Measurements from ENCODE around the gene UTP11.

Gene UTP11

DNA sequence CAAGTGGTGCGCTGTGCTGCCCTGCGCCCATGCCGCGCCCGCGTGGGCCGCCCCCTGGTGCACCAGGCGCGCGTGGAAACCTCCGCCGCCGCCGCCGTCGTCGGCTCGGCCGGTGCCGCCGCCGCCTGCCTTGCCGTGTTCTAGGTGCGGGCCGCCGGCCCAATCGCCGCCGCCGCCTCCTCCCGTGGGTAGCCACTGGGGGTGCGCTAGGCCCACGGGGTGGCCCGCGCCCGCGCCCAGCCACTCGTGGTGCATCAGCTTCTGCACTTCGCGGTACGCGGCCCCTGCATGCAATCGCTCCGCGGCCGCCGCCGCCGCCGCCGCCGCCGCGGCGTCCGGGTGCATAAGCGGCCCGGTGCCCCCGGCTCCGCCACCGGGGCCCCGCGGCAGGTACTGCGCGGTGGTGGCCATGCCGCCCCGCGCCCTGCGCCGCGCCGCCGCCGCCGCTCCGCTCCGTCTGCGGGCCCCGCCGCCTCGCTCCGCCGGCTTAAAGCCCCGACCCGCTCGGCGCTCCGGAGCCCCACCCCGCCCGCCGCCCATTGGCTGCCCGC is 33.9 kb downstream of the UTP11 start, which contains the start of gene POU3F1:
TSS of gene POU3F1 (minus strand) at position 461 of the 551 bp plus-strand sequence. CDS start at position 411, 50 bp downstream.
- no peak for DNase-seq (ENCODE audit: low spot score)

DNA sequence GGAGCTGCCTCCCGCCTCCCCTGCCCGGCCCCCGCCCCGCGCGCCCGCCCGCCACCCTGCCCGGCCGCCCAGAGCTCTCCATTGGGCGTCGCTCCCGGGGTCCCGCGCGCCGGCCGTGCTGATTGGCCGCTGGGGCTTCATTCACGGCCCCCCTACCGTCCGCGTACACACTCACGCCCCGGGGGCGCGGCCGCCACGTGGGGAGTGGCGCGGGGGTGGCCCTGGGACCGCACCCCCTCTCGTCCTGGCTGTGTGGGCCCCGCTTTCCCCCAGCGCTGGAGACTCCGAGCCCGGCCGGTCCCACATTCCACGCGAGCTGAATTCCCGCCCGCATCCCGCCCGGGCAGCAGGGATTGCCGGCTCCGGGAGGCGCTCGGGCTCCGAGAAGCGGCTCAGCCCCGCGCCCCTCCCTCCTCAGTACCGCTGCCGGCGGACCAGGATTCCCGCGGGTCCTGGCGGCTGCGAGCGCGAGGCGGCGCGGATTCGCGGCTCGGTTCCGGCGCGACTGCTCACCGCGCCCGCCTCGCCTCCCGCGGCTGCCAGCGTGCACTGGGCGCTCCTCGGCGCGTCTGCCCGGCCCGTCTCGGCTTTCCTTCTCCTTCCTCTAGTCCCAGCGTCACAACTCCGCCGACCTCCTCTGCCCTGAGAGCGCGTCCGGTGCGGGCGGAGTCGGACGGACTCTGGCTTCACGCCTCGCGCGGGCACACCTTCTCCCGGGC is 34.5 kb downstream of the UTP11 start:
- DNase-seq (ENCODE audit: low spot score), result peak; percentile 73

DNA sequence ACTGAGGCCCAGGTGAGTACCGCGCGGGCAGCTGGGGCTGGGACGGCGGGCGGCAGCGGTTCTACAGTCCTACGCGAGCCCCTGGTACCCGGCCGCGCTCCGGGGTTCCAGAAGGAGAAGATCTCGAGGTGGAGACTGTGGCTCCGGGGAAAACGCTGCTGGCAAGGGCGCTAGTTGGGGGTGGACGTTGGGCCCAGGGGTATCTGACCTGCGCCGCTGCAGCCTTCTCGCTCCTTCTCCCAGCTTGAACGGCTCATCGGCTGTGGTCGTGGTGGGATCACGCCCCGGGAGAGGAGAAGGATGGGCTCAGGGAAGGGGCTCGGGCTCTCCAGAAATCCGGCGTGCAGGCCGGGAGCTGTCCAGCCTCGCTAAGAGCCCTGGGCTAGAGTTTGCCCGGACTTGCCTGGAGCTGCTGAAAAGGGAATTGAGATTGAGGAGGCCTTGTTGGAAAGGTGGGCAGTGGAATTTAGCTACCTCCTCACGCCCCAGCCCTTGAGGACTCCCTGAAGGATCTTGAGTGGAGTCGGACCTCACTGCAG is 35.1 kb downstream of the UTP11 start:
- no peak for DNase-seq (ENCODE audit: low spot score)

DNA sequence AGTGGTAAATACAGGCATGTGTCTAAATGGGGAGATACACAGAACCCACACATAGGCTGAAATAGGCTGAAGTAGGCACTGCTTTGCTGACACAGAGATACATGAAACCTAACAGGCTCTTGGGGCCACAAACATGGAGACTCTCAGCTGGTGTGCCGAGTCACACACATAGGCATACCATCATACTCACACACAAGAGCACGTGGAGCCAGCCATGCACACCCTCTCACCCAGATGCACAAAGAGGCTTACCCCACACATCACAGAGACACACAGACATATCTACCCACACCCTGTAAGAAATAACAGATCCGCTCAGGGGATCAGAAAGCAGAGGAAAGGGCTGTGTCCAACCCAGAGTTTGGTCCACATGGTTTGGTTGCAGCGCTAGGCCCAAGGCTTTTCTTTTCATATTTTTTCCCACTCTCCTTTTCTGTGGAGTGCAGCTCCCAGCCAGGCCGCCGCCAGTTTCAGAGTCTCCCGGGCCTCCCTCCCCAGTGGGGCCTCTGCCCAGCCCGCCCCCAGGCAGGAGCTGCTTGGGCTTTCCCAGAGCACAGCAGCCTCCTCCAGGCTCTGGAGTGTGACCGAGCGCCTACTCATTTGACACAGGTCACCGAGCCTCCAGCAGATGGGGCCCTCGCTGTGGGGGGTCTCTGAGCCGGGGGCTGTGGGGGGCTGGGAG is 38.0 kb downstream of the UTP11 start:
- DNase-seq (ENCODE audit: low spot score), result no peak

DNA sequence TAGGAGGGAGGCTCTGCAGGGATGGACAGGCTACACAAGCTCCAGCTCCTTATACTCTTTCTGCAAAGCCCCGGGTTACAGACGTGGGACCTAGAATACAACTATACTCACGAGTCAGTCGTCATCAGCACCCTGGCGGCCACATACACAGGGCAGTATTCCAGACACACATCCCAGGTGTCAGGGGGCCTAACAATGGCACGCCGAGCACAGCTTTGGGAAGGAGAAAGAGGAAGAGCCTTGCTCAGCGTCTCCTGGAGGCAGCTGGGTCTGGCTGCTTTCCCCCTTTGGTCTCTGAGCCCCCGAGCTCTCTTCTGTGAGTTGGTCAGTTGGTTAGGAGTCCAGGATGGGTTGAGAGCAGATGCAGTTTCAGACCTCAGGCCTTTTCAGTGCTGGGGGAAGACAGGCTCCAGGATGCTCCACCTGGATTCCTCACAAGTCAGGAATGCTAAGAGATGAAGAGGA is 38.6 kb downstream of the UTP11 start:
- no peak for DNase-seq (ENCODE audit: low spot score)

DNA sequence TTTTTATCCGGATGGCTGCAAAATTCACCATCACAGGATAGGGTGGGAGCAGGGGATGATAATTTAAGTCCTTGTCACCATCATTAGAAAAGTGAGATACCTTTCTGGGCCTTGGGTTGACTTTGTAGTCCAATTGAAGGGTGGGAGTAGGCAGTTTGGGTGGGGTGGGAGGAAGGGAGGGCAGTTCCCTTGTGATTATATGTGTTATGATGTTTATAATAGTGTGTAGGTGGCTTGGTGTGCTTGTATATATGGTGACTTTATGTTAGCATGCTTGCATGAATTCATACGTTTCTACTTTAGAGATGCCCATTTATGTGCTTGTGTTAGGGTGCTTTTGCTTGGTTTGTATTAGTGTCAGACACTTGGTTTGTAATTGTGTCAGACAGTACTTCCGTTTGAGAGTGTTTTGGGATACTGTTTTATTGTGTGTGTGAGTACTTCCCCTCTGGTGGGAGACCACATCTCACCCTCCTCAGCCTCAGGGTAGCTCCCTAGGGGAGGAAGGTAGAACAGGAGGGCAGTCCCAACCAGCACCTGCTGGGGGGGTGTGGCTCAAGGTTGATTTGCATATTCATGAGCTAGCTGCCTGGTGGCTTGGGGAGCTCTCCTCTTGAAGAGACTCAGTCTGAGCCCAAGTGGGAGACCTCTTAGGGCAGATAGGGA is 40.3 kb downstream of the UTP11 start:
- no peak for DNase-seq (ENCODE audit: low spot score)

DNA sequence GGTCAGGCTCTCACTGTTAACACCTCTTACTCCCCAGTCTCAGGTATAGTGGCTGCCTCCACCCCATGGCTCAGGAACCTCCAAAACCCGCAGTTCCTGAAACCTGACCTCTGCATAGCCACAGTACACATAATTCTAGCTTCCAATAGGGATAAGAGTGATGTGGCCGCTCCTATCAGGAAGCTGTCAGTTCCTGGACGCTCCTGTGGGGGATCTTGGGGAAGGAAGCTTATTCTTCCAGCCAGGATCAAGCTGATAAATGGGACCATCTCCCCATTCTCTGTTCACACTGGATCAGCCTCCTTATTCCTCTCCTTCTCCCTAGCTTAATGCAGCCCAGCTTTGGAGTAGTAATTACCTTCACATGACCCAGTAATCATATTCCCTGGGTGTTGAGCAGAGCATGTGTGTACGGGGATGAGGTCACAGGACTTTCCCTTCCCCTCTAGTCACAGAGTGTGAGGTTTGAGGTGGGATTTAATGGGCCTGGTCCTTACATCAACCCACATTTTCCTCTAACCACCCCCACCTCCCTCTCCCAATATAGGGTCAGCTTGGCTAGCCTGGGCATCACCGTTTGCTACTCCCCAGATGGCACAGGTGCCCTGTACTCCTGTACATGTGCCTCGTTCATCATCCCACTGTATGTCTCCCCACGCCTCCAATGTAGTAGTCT is 41.0 kb downstream of the UTP11 start:
- DNase-seq (ENCODE audit: low spot score), result no peak

DNA sequence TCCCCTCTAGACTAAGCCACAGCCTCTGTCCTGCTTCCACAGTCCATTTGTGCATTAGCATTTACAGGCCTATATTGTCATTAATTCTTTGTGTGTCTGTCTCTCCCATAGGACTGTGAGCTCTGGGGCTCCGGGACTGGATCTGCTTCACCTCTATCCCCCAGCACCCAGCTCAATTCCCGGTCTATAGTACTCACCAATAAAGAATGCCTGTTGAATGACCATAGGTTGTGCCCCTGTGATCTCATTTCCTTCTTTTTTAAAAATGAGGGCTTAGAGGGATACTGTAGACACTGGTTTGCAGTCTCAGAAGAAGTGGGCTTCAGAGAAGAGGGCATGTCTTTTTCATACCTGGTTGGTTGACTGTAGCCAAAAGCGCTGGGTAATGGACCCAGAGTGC is 42.9 kb downstream of the UTP11 start:
- DNase-seq (ENCODE audit: low spot score), result no peak

DNA sequence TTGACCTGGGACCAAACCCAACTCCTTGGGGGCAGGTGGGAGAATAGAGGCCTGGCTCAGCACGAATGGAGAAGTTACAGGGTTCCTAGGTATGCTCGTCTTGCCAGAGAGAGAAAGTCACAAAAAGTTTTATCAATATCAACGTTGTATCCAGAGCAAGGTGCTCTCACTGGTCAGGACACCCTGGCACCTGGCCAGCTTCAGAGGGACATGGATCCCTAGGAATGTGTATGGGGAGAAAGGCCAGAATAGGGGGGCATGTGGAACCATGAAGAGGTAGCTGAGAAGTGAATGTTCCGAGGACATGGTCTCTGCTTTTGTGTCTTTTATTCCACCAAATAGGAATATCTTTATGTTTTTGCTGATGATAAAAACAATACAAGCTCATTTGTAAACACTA is 43.4 kb downstream of the UTP11 start:
- no peak for DNase-seq (ENCODE audit: low spot score)

DNA sequence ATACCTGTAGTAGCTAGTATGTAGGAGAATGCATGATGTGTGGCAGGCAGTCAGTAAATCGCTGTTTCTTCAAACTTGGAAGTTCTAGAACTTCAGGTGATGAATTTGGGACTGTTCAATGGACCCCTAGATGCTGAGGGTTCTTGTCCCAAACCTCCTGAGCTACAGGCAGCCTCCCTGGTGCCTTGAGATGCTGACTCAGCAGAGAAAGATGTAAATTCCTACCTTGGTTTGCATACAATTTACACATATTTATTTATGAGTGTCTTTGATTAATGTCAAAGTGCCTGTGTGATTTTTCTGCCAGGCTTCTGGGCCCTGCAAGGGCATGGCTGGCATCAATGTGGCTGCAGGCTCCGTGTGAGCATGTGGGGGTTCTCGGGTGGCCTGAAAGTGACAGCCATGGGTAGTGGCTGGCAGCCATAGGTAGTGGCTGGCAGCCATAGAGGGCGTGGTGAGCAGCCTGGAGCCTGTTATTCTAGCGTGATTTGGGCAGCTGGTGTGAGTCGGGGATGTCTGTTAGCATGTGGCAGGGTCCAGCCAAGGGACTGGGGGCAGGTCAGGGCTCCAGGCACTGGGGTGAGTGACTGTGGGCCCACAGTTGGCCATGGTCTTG is 47.2 kb downstream of the UTP11 start:
- no peak for DNase-seq (ENCODE audit: low spot score)

DNA sequence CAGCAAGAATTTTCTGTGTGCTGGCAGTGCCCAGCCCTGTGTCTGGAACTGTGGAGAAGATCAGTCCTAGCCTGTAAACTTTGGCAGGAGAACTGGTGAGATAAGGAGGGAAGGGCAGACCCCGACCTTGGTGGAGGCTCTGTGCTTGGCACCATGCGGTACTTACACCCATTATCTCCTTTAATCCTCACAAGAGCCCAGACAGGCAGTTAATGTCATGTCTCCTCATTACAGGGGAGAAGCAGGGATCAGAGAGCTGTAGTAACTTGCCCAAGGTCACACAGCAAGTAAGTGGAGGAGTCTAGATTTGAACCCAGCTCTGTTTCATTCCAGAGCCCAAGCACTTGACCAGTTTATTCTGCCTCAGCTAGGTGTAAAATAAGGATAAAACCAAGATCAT is 48.0 kb downstream of the UTP11 start:
- no peak for DNase-seq (ENCODE audit: low spot score)

DNA sequence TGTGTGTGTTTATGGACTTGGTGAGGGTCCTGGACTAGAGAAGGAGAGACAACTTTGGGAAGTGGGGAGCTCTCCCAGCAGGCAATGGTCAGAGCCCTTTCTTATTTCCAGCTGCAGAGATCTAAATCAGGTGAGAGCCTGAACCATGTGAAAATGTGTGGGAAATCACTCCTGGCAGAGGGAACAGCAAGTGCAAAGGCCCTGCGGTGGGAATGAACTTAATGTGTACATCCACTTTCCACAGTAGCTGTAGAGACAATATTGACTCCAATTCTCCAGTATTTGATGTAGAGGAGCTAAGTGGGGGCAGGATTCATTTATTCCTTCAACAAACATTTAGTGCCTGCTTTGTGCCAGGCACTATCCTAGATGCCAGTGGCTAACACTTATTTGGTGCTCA is 48.8 kb downstream of the UTP11 start:
- DNase-seq (ENCODE audit: low spot score), result no peak

DNA sequence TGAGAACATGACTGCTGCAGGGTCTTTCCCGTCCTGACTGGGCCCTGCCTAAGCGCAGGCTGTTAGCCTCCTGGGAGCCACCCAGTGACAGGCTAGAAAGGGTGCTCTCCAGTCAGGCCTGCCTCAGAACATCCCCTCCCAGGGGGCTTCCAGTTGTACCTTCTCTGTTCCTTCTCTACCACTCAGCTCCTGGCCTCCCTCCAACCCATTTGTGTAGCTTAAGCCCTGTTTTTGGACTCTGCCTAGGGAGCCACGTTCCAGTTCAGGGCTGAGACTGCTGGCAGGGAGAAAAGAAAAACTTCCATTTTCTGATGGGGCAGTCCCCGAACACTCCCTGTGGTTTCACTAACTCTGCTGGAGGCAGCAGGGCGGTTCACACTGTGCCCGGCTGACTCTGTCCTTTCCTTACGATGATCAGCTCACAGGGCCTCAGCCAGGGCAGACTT is 49.4 kb downstream of the UTP11 start:
- DNase-seq (ENCODE audit: low spot score), result no peak

DNA sequence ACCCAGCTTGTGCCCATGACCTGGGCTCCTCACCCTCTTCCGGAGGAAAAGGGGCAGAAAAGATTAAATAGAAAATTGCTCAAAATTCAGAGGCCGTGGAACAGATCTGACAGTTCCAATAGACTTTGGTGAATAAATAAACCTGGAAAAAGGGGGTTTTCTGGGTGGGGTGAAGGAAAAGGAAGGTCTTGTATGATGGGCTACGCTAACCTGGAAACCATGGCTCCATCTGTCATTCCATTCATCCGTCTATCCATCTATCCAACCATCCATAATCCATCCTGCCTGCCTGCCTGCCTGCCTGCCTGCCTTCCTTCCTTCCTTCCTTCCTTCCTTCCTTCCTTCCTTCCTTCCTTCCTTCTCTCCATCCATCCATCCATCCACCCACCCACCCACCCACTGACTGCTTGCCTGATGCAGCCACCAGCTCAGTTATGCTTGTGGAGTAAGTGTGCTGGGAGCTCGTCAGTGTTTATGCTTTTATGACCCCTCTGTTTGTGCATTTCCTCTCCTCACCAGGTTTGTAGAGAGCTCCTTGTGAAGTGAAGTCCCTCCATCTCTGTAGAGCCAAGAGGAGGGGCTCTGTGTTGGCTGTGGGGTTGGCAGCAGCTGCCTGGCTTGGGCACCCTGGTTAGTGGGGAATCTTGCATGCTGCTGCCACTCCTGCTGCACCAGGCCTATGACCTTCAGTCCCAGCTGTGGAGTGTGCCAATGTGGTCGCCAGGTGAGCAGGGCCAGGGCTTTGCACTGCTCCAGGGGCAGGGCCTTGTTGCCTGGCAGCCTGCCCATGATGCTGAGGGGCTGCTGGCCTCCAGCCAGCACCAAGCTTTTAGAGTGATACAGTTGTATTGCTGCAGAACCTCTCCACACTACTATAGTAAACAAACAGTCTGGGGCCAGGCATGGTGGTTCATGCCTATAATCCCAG is 50.1 kb downstream of the UTP11 start:
- DNase-seq (ENCODE audit: low spot score), result no peak

DNA sequence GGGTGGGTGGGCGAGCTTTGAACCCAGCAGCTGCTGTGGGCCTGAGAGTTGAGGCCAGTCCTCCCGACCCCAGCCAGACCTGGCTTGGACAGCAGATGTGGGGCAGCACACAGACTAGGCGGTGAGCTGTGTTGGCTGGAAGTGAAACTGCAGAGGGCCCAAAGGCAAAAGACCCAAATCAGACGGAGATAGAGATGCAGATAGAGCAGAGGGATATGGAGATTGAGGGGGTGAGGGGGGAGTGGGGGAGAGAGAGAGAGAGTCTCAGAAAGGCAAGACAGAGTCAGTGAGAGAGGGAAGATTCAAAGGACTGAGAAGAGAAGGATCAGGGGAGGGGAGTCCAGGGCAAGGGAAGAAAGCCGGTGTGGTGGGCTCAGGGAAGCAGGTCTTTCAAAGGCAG is 51.1 kb downstream of the UTP11 start:
- DNase-seq (ENCODE audit: low spot score), result no peak

DNA sequence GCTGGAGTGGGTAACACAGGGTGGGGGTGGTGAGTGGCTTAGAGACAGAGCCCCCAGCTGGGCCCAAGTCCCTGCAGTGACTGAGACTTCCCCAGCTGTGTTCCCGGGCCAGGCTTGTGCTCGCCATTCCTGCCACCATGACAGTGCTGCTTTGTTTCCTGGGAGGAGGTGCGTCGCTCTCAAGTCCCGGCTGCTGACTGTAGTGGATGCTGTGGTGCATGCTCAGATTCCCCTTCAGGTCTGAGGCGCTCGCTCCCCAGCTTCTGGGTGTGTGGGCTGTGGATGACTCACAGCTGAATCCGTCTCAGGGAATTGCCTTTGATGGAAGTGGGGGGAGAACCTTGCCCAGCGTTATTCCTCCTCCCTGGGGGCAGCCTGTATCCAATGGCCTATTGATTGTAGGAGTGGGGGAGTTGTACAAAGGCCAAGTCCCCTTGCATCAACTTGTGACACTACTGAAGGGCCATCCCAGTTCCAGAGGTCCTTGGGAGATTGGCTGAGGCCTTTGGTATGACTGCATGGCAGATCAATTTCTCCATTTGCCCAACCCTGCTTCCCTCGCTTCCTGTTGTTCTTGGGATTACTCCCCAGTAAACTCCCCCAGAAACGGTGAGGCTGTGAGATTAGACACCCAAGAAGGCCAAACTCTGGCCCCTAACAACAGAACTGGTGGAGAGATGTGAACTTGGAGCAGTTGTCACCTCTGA is 51.8 kb downstream of the UTP11 start:
- no peak for DNase-seq (ENCODE audit: low spot score)

DNA sequence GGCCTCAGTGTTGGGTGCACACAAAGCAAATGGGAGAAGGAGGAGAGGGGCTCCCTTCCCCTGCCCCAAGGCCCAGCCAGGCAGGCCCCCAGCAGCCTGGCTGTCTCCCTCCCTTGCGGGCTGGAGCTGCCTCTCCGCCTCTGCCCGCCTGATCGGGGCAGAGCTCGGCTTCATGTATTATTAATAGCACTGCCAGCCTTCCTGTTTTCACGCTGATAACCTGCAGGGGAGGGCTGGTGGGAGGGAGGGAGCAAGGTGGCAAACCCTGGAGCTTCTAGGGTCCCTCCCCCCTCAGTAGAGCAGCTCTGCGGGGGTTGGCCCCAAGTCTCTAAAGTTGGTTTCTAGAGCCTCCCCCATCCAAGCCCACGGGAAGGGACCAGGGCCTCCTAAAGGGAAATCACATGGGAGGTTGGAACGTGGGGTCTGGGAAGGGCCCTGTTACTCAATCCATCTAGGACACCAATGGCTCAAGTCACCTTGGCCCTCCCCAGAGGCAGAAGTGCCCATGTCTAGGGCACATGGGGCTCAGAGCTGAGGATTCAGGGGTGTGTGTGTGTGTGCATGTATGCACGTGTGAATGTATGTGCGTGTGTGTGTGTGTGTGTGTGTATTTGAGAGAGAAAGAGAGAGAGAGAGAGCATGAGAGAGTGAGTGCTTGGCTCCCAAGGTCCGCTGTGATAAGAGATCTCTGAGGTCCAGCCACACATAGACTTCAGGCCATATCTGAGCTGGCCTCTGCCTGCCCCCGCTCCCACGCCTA is 55.9 kb downstream of the UTP11 start:
- DNase-seq (ENCODE audit: low spot score), result no peak

DNA sequence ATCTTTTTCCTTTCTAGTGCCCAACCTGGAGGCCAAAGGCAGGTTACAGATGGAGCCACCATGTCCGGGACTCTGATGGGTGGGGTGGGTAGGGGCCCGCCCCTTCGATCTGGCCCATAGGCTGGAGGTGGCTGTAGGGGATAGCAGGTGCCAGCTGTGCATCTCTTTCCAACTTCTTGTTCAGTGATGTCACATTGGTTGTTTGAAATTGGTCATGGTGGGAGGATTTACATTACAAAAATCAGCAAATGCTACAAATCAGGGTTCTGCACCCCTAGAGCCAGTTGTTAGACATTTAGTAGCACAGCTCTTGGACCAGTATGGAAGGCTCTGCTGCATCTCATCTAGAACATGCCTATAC is 56.4 kb downstream of the UTP11 start:
- DNase-seq (ENCODE audit: low spot score), result no peak

Data from CD4-positive, alpha-beta T cell treated with Interleukin-6 at 100 ng/mL for 8 hours (primary cell).